GM12891 (cell line): Measurements from ENCODE around the gene PTPDC1.
"Not testable (repeated sequence)": the region's sequence is repeated elsewhere in the genome, so short reads cannot be mapped to it uniquely, and the experiment has no call there.

Experiments used
- DNase-seq: peaks from one replicate; pipeline ENCODE4 v3.0.0; 2011; ENCODE audit warnings: low spot score; ENCODE audit not compliant: insufficient read length
- FAIRE-seq: peaks from 2 replicates; lab custom pipeline; 2011; peaks lifted over from hg19 to GRCh38; lab: Jason Lieb, UNC
- PAX5 ChIP-seq: IDR thresholded peaks from 2 replicates; pipeline ENCODE4 v1.6.1; 2011; ENCODE audit warnings: low read length, moderate library complexity, mild to moderate bottlenecking; ENCODE audit not compliant: insufficient read depth, severe bottlenecking
- POLR2A ChIP-seq: IDR thresholded peaks from 2 replicates; pipeline ENCODE4 v1.6.1; 2011; ENCODE audit warnings: low read depth, low read length, control low read depth
- POLR2AphosphoS5 ChIP-seq: IDR thresholded peaks from 2 replicates; pipeline ENCODE4 v1.6.1; 2011; ENCODE audit warnings: low read depth, low read length, control low read depth
- POU2F2 ChIP-seq: IDR thresholded peaks from 2 replicates; pipeline ENCODE4 v1.6.1; 2011; ENCODE audit warnings: low read depth, mild to moderate bottlenecking, control low read depth, low read length, moderate library complexity
- SPI1 ChIP-seq: IDR thresholded peaks from 2 replicates; pipeline ENCODE4 v1.6.1; 2011; ENCODE audit warnings: low read depth, low read length, control low read depth
- TAF1 ChIP-seq: IDR thresholded peaks from 2 replicates; pipeline ENCODE4 v1.6.1; 2011; ENCODE audit warnings: low read depth, low read length, control low read depth

The PTPDC1 gene

DNA sequence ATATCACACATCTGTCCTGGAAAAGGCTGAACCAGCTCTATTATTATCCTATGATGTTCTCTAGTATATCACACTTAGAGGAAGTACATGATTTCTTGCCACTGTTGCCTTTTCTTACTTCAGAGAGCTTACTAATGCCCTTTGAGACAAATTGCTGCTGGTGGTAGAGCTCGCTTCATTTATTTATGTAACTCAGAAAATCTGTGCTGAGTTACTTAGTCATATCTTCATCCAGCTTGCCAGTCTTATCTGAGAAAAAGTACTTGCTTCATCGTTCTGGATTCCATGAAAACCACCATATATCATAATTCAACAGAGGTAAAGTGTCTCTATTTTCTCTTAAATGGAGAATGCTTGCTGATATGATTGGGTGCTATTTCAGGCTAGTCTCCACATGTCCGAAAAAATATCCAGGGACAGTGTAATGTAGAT, 26.6 kb downstream of the PTPDC1 start:
- DNase-seq, result no peak
- TF ChIP-seq SPI1 (no peak), POLR2AphosphoS5 (no peak), POU2F2 (no peak), PAX5 (no peak), POLR2A (no peak)
- FAIRE-seq, result no peak

DNA sequence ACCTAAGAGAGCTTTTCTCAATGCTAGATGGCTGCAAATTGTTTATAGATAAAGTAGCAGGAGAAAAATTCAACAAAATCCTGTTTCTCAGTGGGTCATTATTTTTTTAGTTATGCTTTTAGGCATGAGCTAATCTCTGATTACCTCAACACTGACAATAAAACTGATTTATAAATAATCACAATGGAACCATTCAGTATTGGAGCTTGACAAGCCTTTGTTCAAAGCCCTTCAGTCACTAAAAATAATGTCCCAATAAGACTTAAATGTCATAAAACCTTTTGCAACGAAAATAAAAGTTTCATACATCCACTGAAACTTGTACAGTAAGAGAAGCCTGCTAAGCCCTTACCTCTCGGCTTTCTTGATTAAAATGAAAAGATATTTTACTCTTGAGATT, 27.2 kb downstream of the PTPDC1 start:
- FAIRE-seq, result no peak

DNA sequence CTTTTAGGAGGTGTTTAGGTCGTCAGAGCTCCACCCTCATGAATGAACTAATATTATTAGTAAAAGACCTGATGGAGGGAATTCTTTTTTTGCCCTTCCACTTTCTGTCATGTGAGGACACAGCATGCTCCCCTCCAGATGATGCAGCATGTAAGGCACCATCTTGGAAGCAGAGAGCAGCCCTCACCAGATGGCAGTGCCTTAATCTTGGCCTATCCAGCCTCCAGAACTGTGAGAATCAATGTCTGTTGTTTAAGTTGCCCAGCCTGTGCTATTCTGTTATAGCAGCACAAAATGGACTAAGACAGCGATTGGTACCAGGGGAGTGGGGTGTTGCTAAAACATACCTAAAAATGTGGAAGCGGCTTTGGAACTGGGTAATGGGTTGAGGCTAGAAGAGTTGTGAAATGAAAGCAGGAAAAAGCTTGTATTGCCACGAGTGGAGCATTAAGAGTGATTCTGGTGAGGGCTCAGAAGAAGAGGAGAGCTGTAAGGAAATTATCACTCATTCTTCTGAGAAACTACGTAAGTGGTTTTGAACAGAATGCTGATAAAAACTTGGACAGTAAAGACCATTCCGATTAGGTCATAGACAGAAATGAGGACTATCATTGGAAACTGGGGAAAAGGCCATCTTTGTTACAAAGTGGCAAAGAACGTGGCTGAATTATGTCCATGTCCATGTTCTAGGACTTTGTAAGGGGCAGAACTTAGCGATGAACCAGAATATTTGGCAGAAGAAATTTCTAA, 28.6 kb downstream of the PTPDC1 start:
- FAIRE-seq, result no peak
- no peak for DNase-seq
- TF ChIP-seq POLR2AphosphoS5 (no peak), PAX5 (no peak), POLR2A (no peak), POU2F2 (no peak), SPI1 (no peak), TAF1 (no peak)

More for the DNA sequence above, 27.2 kb downstream of the PTPDC1 start:
- TF ChIP-seq POU2F2 (no peak), POLR2A (no peak)
- no peak for DNase-seq

DNA sequence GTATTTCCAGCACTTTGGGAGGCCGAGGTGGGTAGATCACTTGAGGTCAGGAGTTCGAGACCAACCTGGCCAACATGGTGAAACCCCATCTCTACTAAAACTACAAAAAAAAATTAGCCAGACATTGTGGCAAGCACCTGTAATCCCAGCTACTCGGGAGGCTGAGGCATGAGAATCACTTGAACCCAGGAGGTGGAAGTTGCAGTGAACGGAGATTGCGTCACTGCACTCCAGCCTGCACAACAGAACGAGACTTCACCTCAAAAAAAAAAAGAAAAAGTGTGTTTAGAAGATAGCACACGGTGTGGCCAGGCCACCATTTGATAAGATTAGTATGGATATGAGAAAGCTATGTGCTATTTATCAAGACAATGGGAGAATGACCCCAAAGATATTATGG, 35.8 kb downstream of the PTPDC1 start:
- FAIRE-seq, DNase-seq: not testable (repeated sequence)

DNA sequence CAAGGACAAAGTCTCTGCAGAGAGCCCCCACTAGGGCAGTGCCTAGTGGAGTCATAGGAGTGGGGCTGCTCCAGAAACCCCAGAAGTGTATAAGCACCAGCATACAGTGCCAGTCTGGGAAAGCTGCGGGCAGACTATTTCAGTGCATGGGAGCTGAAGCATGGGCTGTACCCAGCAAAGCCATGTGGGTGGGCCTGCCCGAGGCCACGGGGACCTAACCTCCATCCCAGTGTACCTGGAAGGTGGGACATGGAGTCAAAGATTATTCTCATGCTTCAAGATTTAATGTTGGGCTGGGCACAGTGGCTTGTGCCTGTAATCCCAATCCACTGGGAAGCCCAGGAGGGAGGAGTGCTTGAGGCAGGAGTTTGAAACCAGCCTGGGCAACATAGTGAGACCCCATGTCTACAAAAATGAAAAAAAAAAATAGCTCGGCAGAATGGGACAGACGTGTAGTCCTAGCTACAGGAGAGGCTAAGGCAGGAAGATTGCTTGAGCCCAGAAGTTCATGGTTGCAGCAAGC, 36.7 kb downstream of the PTPDC1 start:
- FAIRE-seq, result no peak
- no peak for DNase-seq
- TF ChIP-seq POLR2A (no peak), POU2F2 (no peak), PAX5 (no peak), SPI1 (no peak), TAF1 (no peak), POLR2AphosphoS5 (no peak)

DNA sequence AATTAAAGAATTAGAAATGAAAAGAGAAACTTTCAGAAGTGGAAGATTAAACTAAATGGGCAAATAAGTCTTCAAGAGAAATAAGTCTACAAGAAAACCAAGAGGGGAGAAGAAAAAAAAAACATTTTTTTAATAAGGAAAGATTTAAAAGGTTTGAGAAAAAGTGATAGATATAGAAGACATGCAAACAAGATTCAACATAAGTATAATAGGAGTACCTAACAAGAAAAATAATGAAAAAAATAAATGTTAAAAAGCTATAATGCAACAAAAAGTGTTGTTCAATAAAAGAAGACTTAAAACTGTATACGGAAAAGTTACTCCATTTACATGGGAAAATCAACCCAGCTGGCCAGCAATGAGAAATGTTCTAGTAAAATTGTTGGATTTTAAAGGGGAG, 42.6 kb downstream of the PTPDC1 start:
- FAIRE-seq (no peak), DNase-seq (no peak)

DNA sequence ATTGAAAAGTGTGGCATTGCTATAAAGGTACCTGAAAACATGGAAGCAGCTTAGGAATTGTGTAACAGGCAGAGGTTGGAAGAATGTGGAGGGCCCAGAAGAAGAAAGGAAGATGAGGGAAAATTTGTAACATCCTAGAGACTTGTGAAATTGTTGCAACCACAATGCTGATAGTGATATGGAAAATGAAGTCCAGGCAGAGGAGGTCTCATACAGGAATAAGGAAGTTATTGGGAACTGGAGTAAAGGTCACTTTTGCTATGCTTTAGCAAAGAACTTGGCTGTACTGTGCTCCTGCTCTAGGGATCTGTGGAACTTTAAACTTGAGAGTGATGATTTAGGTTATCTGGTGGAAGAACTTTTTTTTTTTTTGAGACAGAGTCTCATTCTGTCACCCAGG, 43.5 kb downstream of the PTPDC1 start:
- no peak for TF ChIP-seq PAX5
- no peak for TF ChIP-seq POLR2A
- TF ChIP-seq TAF1, result no peak
- no peak for TF ChIP-seq POU2F2
- no peak for TF ChIP-seq SPI1
- no peak for TF ChIP-seq POLR2AphosphoS5
- no peak for DNase-seq
- no peak for FAIRE-seq

More for the DNA sequence above, 42.6 kb downstream of the PTPDC1 start:
- no peak for TF ChIP-seq PAX5
- TF ChIP-seq POU2F2, result no peak
- no peak for TF ChIP-seq TAF1
- no peak for TF ChIP-seq POLR2A

DNA sequence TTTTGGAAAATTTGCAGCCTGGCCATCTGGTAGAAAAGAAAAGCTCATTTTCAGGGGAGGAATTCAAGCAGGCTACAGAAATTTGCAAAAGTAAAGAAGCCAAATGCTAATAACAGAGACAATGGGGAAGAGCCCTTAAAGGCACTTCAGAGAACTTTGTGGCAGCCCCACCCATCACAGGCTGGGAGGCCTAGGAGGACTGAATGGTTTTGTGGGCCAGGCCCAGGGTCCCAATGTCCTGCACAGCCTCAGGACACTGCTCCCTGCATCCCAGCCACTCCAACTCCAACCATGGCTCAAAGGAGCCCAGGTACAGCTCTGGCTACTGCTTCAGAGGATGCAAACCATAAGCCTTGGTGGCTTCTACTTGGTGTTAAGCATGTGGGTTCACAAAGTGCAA, 44.3 kb downstream of the PTPDC1 start:
- TF ChIP-seq POLR2A (no peak), POU2F2 (no peak), POLR2AphosphoS5 (no peak), PAX5 (no peak), TAF1 (no peak), SPI1 (no peak)

DNA sequence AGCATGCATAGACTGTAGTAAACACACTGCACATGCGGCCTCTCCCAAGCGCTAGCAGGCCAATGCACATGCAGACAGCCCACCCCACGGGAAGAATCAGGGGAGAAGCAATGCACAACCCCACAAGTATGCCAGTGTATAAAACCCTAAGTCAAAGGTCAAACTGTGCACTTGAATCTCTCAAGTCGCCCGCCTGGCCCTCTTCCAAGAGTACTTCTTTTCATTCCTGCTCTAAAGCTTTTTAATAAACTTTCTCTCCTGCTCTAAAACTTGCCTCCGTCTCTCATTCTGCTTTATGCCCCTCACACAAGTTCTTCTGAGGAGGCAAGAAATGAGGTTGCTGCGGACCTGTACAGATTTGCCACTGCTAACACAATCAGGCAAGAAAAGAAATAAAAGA, 50.4 kb downstream of the PTPDC1 start:
- DNase-seq, result no peak
- TF ChIP-seq POLR2A, result no peak
- no peak for TF ChIP-seq PAX5
- no peak for TF ChIP-seq TAF1
- TF ChIP-seq POU2F2, result no peak
- no peak for TF ChIP-seq SPI1
- TF ChIP-seq POLR2AphosphoS5, result no peak

More for the DNA sequence above, 44.3 kb downstream of the PTPDC1 start:
- DNase-seq (no peak), FAIRE-seq (no peak)

DNA sequence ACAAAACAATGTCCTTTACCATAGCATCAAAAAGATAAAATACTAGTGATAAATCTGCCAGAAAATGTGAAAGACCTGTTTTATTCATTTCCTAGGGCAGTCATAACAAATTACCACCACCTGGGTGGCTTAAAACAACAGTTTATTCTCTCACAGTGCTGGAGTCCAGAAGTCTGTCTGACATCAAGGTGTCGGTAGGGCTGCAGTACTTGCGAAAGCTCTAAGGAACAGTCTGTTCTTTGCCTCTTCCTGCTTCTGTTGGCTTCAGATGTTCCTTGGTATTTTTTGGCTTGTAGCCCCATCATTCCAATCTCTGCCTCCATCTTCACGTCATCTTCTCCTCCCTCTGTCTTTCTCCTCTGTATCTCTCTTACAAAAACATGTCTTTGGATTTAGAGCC, 51.0 kb downstream of the PTPDC1 start:
- FAIRE-seq (no peak), DNase-seq (no peak)
- TF ChIP-seq POU2F2 (no peak), SPI1 (no peak), PAX5 (no peak)

More for the DNA sequence above, 50.4 kb downstream of the PTPDC1 start:
- no peak for FAIRE-seq

DNA sequence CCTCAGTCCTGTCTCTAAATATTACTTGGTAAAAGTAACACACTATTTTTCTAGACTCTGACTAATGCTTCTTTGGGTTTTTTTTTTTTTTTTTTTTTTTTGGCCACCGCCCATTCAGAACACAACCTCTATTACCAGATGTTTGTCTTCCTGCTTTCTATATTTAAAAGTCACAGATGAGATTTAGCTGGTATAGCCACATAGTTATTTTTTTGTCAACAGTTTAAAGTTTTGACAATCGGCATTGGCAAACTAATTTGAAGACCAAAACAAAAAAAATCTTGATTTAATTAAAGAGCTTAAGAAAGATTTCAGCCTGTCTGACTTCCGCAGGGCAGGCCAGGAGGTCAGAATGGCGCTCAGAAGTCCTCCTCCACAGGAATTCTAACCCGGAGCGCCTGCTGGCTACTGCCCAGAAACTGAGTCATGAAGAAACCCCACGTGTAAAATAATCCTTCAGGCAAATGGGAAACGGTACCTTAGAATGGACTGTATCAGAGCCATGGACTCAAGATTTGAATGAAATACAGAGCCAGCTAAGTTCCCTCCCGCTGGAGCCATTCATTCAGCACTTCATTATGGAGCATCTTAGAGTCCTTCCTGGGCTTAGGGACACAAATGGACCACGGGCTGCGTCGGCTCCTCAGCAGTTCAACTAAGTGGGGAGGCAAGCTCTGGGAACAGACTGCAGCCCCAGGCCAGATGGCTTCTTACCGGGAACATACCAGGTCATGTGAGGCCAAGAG, 55.6 kb downstream of the PTPDC1 start:
- TF ChIP-seq POLR2A (no peak), TAF1 (no peak), SPI1 (no peak), POLR2AphosphoS5 (no peak), PAX5 (no peak), POU2F2 (no peak)
- FAIRE-seq, result no peak
- no peak for DNase-seq
